ENCODE measurements around the gene WDFY2. TPM values are rescaled to one million over a fixed set of nuclear protein-coding genes. Genes with fewer than 3 reads are reported as not detected.

Gene WDFY2
- total and polyA plus RNA-seq, 10 of the 15 experiments (the other 5 are each of a cell fraction or from before 2014, with no cell fraction given) = 2.1 to 13.0 (median 8.1) TPM

GRCh38 chr13:51594432-51594831 is 10.2 kb downstream of the WDFY2 start:
- ATAC-seq = no peak
- H3K27ac ChIP-seq (ENCODE audit: control insufficient read depth, insufficient read depth) = no peak overlapping the region
- no peak overlapping the region for H3K4me2 ChIP-seq (ENCODE audit: control insufficient read depth, insufficient read depth)
- H3K36me3 ChIP-seq (ENCODE audit: control insufficient read depth in 2 of 2, insufficient read depth in 2 of 2, low read length in 1 of 2) = no peaks in the 10 kb centered on the region
- DNase-seq (ENCODE audit: low read depth, low spot score) = no peak
- peaks cover 33% of the 10 kb centered on the region for H3K79me2 ChIP-seq (ENCODE audit: control insufficient read depth, insufficient read depth, low read length)
- H3K9ac ChIP-seq (ENCODE audit: control insufficient read depth, insufficient read depth, low read length) = no peak overlapping the region
- no peak overlapping the region for H2AFZ ChIP-seq (ENCODE audit: control insufficient read depth, low read depth, low read length)
- no peaks in the 10 kb centered on the region for H3K27me3 ChIP-seq (replicated peaks in 1 of 2; ENCODE audit: control insufficient read depth in 2 of 2, insufficient read depth in 2 of 2, low read length in 1 of 2)
- POLR2A ChIA-PET = interaction anchor here (0.7 to 2.8 kb wide), 3 partner anchors 8 to 29 kb away, joined by 3 to 16 read pairs (median 4); no protein-coding TSS in a partner anchor
- no peak for FAIRE-seq
- H3K9me3 ChIP-seq (replicated peaks; ENCODE audit: control insufficient read depth, insufficient read depth, low read length) = no peaks in the 10 kb centered on the region
- CTCF ChIA-PET = interaction anchor here (1.1 kb wide), 1 partner anchor 15 kb away, joined by 3 read pairs; no protein-coding TSS in a partner anchor
- intact Hi-C loops (cut with micrococcal nuclease; ENCODE audit: unreplicated experiment) (no loop called here), in situ Hi-C loops (cut with MboI) (no loop called here)
- BruUV-seq (replicated peaks) = no TSS peak
- H3K4me3 ChIP-seq = no peak overlapping the region
- TF ChIP-seq ZNF592 (IDR thresholded peaks at IDR 0.05) (no peak), GABPA (IDR thresholded peaks at IDR 0.05; ENCODE audit: low read depth) (no peak), SMAD1 (IDR thresholded peaks at IDR 0.05; ENCODE audit: low read depth, partially characterized antibody) (no peak), NBN (IDR thresholded peaks at IDR 0.05) (no peak), POU2F2 (IDR thresholded peaks at IDR 0.05; ENCODE audit: borderline replicate concordance, low read depth, low read length) (no peak), ZBED1 (IDR thresholded peaks at IDR 0.05; ENCODE audit: borderline replicate concordance) (no peak)
- no peaks in the 10 kb centered on the region for H4K20me1 ChIP-seq (ENCODE audit: control insufficient read depth, insufficient read depth)
- RAD21 ChIA-PET (ENCODE audit: unreplicated experiment) = interaction anchor here (1.6 kb wide), 1 partner anchor 93 kb away, joined by 3 read pairs; no protein-coding TSS in a partner anchor
- WGBS (ENCODE audit: insufficient coverage, insufficient replicate concordance, low lambda C conversion rate, missing lambda C conversion rate) = 75% methylated on average over 3 of the region's 3 CpGs
- SMC1A ChIA-PET (ENCODE audit: uncharacterized antibody, unreplicated experiment) = interaction anchor here (1.0 to 2.0 kb wide), 3 partner anchors 8 to 29 kb away, joined by 3 to 11 read pairs (median 5); no protein-coding TSS in a partner anchor
- peaks cover 3% of the 10 kb centered on the region; the same call in 1 of the 2 replicates for H3K4me1 ChIP-seq (ENCODE audit: control insufficient read depth, insufficient read depth, low read length)

Measured in GM12878 (cell line).